ENCODE results near the gene CST6. TPM values are rescaled to one million over a fixed set of nuclear protein-coding genes. Genes with fewer than 3 reads are reported as not detected.

The CST6 gene
- total and polyA plus RNA-seq, 2 experiments from 2014 or later, result 4.2 to 8.3 TPM

- TF ChIP-seq ZNF462 (CRISPR knock-in tag; IDR thresholded peaks at IDR 0.05) (no peak), POLR2AphosphoS5 (IDR thresholded peaks at IDR 0.05; ENCODE audit: low read depth) (no peak)
Observed at GRCh38 chr11:65973439-65974110, 38.2 kb upstream of the CST6 start (continued).

- Mint-ChIP-seq H3K27ac (peak overlapping the region; percentile 58), H3K4me1 (peaks cover 6% of the 10 kb centered on the region; the same call in 2 of the 3 replicates)
- ATAC-seq, result no peak; the same call in 1 of the 3 replicates
Observed at GRCh38 chr11:65975771-65976170, 36.0 kb upstream of the CST6 start.

More at GRCh38 chr11:65975771-65976170, 36.0 kb upstream of the CST6 start:
- Histone ChIP-seq H3K4me2 (no peak overlapping the region), H3K27me3 (ENCODE audit: insufficient read depth) (no peaks in the 10 kb centered on the region), H3K4me1 (ENCODE audit: insufficient read depth) (no peaks in the 10 kb centered on the region), H3K36me3 (ENCODE audit: insufficient read depth) (no peaks in the 10 kb centered on the region), H3K79me2 (replicated peaks; ENCODE audit: insufficient read depth) (no peaks in the 10 kb centered on the region), H4K20me1 (replicated peaks; ENCODE audit: insufficient read depth) (no peaks in the 10 kb centered on the region; the same call in none of the 2 replicates), H2AFZ (no peak overlapping the region), H3K27ac (ENCODE audit: low read depth) (no peak overlapping the region), H3F3A (replicated peaks; ENCODE audit: low read depth) (no peaks in the 10 kb centered on the region), H3K9me2 (ENCODE audit: insufficient read depth) (no peaks in the 10 kb centered on the region), H3K4me3 (no peak overlapping the region)
- Mint-ChIP-seq H3K9me3 (peaks cover 4% of the 10 kb centered on the region; the same call in 1 of the 3 replicates), H3K4me3 (no peak overlapping the region; the same call in 2 of the 3 replicates), H3K27me3 (ENCODE audit: insufficient read depth, low read depth, poor library complexity) (peaks cover 15% of the 10 kb centered on the region), H3K36me3 (ENCODE audit: low read depth) (peaks cover 55% of the 10 kb centered on the region)
- no peak for DNase-seq (ENCODE audit: low spot score)
- TF ChIP-seq POLR2AphosphoS5 (IDR thresholded peaks at IDR 0.05; ENCODE audit: low read depth), result no peak
- TF ChIP-seq JUNB (IDR thresholded peaks at IDR 0.05; ENCODE audit: unreplicated experiment), result no peak
- no peak for TF ChIP-seq NANOG (IDR thresholded peaks at IDR 0.05; ENCODE audit: borderline replicate concordance)
- no peak for TF ChIP-seq ZNF114 (CRISPR knock-in tag; IDR thresholded peaks at IDR 0.05)
- no peak for TF ChIP-seq CREB1 (CRISPR knock-in tag; IDR thresholded peaks at IDR 0.05; ENCODE audit: low read depth)
